ENCODE measurements around the gene INAFM2.

DNA sequence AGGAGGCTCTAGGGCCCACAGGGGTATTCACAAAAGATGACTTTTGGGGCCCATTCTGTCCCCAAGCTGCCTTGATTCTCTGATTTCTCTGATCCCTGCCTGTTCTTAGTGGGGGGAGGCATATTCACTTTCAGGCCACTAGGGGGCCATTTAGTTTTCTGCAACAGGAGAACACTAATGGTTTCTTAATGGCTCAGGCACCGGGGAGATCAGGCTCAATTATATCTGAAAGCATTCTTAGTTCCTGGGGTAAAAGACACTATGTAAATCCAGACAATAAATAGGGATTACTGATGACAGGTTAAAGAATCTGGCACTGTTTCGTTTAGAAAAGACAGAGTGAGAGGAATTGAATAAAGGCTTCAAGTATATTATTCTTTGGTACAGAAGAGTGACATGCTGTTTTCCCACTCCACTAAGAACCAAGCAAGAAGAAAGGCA is 2.5 kb upstream of the INAFM2 start:
- TF ChIP-seq ZNF565 (CRISPR knock-in tag; conservative IDR thresholded peaks at IDR 0.05; ENCODE audit: low read depth) (no peak), ESRRG (CRISPR knock-in tag; IDR thresholded peaks at IDR 0.05) (no peak), ZFP30 (CRISPR knock-in tag; IDR thresholded peaks at IDR 0.05) (no peak), TCF4 (CRISPR knock-in tag; IDR thresholded peaks at IDR 0.05; ENCODE audit: borderline replicate concordance) (no peak), ARNTL (CRISPR knock-in tag; IDR thresholded peaks at IDR 0.05; ENCODE audit: borderline replicate concordance, low read depth) (no peak)
- TF ChIP-seq, protein P1, sequence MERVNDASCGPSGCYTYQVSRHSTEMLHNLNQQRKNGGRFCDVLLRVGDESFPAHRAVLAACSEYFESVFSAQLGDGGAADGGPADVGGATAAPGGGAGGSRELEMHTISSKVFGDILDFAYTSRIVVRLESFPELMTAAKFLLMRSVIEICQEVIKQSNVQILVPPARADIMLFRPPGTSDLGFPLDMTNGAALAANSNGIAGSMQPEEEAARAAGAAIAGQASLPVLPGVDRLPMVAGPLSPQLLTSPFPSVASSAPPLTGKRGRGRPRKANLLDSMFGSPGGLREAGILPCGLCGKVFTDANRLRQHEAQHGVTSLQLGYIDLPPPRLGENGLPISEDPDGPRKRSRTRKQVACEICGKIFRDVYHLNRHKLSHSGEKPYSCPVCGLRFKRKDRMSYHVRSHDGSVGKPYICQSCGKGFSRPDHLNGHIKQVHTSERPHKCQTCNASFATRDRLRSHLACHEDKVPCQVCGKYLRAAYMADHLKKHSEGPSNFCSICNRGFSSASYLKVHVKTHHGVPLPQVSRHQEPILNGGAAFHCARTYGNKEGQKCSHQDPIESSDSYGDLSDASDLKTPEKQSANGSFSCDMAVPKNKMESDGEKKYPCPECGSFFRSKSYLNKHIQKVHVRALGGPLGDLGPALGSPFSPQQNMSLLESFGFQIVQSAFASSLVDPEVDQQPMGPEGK (CRISPR knock-in tag; IDR thresholded peaks at IDR 0.05; ENCODE audit: borderline replicate concordance), result no peak
